Cerebellar cortex (tissue), 1 donor: ENCODE measurements around the gene TM9SF3.
A peak's percentile ranks its signal among the peaks of the same experiment; 100 is the strongest.

Source experiments
- DNase-seq: peaks from one replicate; pipeline ENCODE4 v3.0.0-alpha.2; 2015; ENCODE audit warnings: low spot score

Gene TM9SF3

GRCh38 chr10:96470116-96470743 is 116.6 kb downstream of the TM9SF3 start:
- DNase-seq = peak; percentile 37

- DNase-seq = no peak
Observed at GRCh38 chr10:96468845-96469244, 118.0 kb downstream of the TM9SF3 start.
